DND-41 (cell line): ENCODE data around the gene PPFIBP1.

Source experiments
- EZH2 ChIP-seq: IDR thresholded peaks from 3 replicates; pipeline ENCODE4 v1.6.1; 2012; ENCODE audit warnings: borderline replicate concordance, low read depth, mild to moderate bottlenecking, moderate library complexity, low read length, inconsistent platforms; ENCODE audit not compliant: severe bottlenecking
- TF ChIP-seq, protein P1 (sequence below): IDR thresholded peaks from 2 replicates; pipeline ENCODE4 v1.5.1; 2012; ENCODE audit warnings: borderline replicate concordance, low read length, moderate library complexity, mild to moderate bottlenecking; ENCODE audit not compliant: poor library complexity, severe bottlenecking; ENCODE audit errors: extremely low read depth

DNA sequence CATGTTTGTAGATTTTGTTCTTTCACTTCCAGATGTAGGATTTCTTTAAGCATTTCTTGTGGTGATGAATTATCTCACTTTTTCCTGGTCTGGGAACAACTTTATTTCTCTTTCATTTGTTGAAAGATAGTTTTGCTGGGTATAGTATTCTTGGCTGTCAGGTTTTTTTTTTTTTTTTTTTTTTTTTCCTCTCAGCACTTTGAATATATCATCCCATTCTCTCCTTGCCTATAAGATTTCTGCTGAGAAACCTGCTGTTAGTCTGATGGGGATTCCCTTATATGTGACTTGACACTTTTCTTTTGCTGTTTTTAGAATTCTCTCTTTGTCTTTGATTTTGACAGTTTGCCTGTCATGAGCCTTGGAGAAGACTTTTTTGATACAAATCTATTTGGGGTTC, 47.0 kb upstream of the PPFIBP1 start:
- TF ChIP-seq, protein P1, sequence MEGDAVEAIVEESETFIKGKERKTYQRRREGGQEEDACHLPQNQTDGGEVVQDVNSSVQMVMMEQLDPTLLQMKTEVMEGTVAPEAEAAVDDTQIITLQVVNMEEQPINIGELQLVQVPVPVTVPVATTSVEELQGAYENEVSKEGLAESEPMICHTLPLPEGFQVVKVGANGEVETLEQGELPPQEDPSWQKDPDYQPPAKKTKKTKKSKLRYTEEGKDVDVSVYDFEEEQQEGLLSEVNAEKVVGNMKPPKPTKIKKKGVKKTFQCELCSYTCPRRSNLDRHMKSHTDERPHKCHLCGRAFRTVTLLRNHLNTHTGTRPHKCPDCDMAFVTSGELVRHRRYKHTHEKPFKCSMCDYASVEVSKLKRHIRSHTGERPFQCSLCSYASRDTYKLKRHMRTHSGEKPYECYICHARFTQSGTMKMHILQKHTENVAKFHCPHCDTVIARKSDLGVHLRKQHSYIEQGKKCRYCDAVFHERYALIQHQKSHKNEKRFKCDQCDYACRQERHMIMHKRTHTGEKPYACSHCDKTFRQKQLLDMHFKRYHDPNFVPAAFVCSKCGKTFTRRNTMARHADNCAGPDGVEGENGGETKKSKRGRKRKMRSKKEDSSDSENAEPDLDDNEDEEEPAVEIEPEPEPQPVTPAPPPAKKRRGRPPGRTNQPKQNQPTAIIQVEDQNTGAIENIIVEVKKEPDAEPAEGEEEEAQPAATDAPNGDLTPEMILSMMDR: no peak
- no peak for TF ChIP-seq EZH2
